ENCODE data around the gene DDX60.
A peak's percentile ranks its signal among the peaks of the same experiment; 100 is the strongest.
"Not testable (repeated sequence)": the region's sequence is repeated elsewhere in the genome, so short reads cannot be mapped to it uniquely, and the experiment has no call there.

The DDX60 gene

DNA sequence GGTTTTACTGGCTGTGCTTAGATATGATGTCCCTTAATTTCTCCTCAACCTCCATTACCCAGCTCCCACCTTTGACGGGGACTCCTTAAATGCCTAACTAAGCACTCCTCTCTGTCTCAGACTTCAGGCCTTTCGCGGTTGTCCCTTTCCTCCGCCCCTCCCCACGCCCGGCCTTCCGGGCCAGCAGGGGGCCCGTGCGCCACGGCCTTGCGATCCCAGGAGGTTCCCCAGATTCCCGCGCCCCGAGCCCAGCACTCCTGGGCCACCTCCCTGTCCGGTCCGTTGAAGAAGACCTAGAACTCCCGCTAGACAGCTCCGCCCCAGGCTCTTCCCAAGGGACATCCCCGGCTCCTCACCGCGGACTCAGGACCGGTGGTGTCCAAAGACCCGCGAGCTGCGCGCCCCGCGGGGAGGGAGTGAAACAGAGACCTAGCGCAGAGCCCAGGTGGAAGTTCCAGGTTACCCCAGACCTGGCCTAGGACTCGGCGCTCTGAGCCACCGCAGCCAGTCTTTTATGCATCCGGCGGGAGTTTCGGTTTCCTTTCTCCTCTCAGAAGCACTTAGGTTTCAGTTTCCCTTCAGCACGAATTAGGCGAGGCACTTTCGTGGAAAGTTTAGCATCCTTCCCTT lies at the start of gene DDX60:
Gene DDX60 (minus strand): TSS at position 487 of the 630 bp plus-strand sequence. CDS start 7,493 bp downstream, outside the sequence.
- peak; percentile 75 for DNase-seq

- no peak for DNase-seq
Observed at GRCh38 chr4:168367065-168367464, 48.5 kb upstream of the DDX60 start.

- DNase-seq, result no peak
Observed at GRCh38 chr4:168362025-168362401, 43.5 kb upstream of the DDX60 start.

DNA sequence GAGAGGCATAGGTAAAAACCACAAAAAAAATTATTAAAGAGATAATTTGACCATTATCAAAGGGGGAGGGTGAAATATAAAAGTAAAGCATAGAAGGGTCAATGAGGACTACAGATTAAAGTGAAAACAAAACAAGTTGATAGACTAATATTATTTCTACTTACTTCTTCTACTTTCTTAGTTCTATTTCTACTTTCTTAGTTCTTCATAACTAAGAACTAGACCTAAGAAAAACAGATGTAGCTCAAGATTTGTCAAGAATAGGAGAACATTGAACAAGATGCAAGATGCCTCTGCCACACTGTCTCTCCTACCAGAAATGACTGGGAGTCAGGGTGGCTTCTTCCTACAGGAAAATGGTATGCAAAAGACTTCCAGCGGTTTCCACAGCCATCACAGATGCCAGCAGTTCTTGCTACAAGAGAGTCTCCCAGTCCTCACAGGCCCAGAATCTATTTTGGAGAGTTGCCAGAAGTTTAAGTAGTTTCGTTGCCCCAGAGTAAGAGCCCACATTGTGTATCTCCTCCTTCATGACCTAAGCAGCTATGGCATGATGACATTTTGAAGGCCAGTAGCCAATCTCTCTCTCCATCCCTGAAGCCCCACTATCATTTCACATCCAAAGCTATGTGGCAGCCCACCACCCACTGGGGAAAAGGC lies 42.9 kb upstream of the DDX60 start:
- no peak for DNase-seq

- DNase-seq, result no peak
Observed at GRCh38 chr4:168360271-168360670, 41.7 kb upstream of the DDX60 start.

DNA sequence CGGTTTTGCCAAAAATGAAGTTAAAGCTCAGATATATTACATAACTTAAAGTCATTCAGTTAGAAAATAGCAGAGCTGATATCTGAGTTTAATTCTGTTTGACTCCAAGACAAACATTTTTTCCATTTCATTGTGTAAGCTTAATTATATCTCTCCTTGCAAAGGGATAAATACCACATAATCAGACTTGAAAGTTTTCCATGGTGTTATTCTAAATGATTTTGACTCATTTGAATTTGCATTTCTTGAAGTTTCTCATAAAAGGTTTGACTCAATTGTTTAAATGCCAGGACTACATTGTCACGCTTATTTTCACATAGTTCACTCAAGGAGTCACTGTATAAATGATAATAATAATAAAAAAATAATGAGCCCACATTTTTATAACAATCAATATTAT lies 39.4 kb upstream of the DDX60 start:
- DNase-seq, result no peak

- DNase-seq, result no peak
Observed at GRCh38 chr4:168353746-168354145, 35.2 kb upstream of the DDX60 start.

GRCh38 chr4:168337550-168337940 lies 19.0 kb upstream of the DDX60 start:
- DNase-seq, result no peak

- DNase-seq, result no peak
Observed at GRCh38 chr4:168336837-168337549, 18.4 kb upstream of the DDX60 start.

DNA sequence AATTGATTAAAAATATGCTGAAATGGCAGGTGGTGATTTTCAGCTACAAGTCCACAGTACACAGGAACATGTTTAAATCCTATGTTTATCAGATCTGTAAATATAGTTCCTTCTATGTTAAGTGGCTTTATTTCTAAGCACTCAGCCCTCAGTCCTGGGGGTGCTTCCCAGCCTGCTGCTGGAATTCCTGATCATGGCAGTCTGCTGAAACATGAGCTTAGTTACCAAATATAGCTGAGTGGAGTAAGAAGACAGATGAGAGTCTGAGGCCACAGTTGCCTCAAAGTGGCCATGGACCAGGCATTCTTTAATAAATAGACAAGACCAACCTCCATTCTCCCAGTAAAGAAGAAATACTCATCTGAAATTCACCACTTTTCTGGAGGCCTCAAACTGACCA lies 17.1 kb upstream of the DDX60 start:
- DNase-seq, result peak; percentile 11

- DNase-seq, result no peak
Observed at GRCh38 chr4:168334053-168334452, 15.5 kb upstream of the DDX60 start.

GRCh38 chr4:168330575-168330974 lies 12.0 kb upstream of the DDX60 start:
- not testable (repeated sequence) for DNase-seq

- no peak for DNase-seq
Observed at GRCh38 chr4:168325591-168325990, 7.0 kb upstream of the DDX60 start.

DNA sequence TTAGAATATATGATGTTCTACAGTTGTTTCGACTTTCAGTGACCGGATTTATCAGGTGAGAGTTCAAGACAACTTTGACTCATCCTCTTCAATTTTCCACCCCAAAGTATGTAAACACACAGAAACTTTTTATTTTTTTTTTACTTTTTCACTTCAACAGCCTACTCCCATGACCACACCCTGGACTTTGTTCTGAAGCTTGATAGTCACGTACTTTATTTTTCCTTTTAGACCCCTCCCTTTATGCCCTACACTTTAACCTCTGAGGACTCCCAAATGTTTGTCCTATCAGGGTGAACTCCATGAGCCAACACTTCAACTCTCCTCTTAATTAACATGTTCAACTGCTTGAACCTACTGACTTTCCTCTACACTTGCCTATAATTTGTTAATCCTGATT lies 2.5 kb upstream of the DDX60 start:
- no peak for DNase-seq

GRCh38 chr4:168319486-168320019 lies 1.0 kb upstream of the DDX60 start:
- DNase-seq, result no peak

DNA sequence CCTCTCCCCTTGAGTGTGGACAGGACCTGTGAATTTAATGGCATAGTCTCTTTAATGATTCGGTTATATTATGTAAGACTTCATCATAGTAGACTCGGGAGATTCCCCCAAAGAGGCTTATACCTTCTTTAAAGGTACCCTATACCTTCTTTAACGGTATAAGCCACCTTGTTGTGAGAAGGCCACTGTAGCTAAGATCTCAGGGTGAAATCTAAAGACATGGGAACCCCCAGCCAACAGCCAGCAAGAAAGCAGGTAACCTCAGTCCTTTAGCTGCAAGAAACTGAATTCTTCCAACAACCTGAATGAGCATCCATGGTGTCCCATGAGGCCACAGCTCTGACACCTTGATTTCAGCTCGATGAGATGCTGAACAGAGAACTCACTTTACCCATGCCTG lies 931 bp downstream of the DDX60 start:
- DNase-seq, result no peak

GRCh38 chr4:168309781-168310180 lies 8.8 kb downstream of the DDX60 start:
- DNase-seq, result no peak

DNA sequence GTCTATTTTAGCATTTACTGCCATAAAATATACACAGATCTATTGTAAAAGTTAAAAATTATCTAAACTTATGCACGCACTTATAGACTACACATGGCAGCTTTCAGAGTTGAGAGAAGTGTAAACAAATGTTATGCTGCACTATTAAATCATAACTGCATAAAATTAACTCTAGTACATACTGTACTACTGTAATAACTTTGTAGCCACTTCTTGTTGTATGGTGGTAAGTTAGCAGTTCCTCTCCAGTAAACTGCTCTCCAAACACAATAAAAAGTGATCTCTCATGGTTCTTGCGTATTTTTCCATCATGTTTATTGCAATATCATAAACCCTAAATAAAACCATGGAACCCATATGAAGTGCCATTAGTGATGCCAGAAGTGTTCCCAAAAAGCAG lies 9.6 kb downstream of the DDX60 start:
- DNase-seq, result no peak

DNA sequence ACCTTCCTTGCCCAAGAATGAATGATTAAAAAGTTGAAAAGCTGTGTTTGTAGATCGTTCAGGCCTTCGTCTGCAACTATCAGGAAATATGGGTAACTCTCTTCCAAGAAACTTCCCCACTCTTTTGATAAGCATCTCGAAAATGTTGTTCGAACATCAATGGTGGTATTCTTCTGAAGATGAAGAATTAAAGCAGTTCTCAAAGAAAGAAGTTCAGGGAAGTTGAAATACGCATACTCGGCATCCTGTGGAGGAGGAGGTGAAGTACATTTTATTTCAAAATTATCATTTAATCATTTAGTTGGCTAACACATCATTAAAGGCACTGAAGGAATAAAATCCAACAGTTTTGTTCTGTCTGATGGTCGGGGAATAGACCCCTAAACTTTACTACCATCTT lies 12.1 kb downstream of the DDX60 start:
- DNase-seq, result no peak

- DNase-seq, result peak; percentile 81
Observed at GRCh38 chr4:168304744-168305459, 13.7 kb downstream of the DDX60 start.

DNA sequence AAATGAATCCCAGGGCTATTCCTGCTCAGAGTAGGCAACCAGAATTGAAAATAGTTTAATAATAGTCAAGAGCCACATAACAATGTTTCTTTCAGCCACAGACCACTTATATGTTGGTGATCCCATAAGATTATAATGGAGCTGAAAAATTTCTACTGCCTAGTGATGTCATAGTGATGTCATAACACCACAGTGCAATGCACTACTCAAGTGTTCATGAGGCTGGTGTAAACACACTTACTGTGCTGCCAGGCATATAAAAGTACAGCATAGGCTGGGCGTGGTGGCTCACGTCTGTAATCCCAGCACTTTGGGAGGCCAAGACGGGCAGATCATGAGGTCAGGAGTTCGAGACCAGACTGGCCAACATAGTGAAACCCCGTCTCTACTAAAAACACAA lies 15.1 kb downstream of the DDX60 start:
- DNase-seq, result not testable (repeated sequence)

GRCh38 chr4:168293386-168293975 lies 25.1 kb downstream of the DDX60 start:
- DNase-seq, result no peak

DNA sequence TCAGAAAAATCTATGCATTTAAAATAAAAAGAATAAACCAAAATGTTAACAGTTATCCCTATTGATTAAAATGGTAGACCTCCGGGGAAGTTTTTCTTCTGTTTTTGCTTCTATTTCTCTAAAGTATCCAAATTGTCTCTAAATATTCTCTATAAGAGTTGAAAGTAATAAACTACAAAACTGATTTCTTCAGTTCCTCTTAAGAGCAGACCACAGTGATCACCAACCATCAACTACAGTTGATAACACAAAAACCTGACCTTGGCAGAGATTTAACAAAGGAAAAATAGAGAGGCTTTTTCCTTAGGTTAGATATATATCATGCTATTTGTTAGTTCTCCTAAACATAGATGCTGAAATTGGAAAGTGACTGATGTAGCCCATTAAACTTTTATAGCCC lies 27.3 kb downstream of the DDX60 start:
- no peak for DNase-seq
